ENCODE data around the gene CCDC81. TPM values are rescaled to one million over a fixed set of nuclear protein-coding genes. Genes with fewer than 3 reads are reported as not detected.

The CCDC81 gene
- total and polyA plus RNA-seq, 8 donors: 0.28 to 3.3 (median 0.89) TPM; not detected in 4

GRCh38 chr11:86377972-86378371 lies 3.3 kb downstream of the CCDC81 start:
- intact Hi-C loops (cut with DNase I; ENCODE audit: low total_unique reads): no loop called here
- no peak overlapping the region for H3K27ac ChIP-seq
- no peaks in the 10 kb centered on the region for H3K9me3 ChIP-seq
- no peak overlapping the region for H3K4me3 ChIP-seq
- no peak for DNase-seq
- TF ChIP-seq EP300 (IDR thresholded peaks at IDR 0.05): no peak
- TF ChIP-seq POLR2AphosphoS5 (IDR thresholded peaks at IDR 0.05): no peak
- TF ChIP-seq CTCF (IDR thresholded peaks at IDR 0.05): no peak
- H3K36me3 ChIP-seq: no peaks in the 10 kb centered on the region
- H3K27me3 ChIP-seq: peaks cover 0 to 4% (median 0%) of the 10 kb centered on the region in 3 donors
- H3K4me1 ChIP-seq: peaks cover 0 to 7% (median 0%) of the 10 kb centered on the region in 4 donors

- H3K36me3 ChIP-seq: no peaks in the 10 kb centered on the region
- H3K27ac ChIP-seq: no peak overlapping the region
- intact Hi-C loops (cut with DNase I; ENCODE audit: low total_unique reads): no loop called here
- H3K9me3 ChIP-seq: no peaks in the 10 kb centered on the region
- no peaks in the 10 kb centered on the region for H3K4me1 ChIP-seq
- 90 to 97% (median 93%) methylated on average over 2 of the region's 2 CpGs for WGBS, 5 donors
- DNase-seq: no peak
- H3K4me3 ChIP-seq: no peak overlapping the region
- no peaks in the 10 kb centered on the region for H3K27me3 ChIP-seq
- no peak for TF ChIP-seq EP300 (IDR thresholded peaks at IDR 0.05)
- no peak for TF ChIP-seq CTCF (IDR thresholded peaks at IDR 0.05)
- TF ChIP-seq POLR2A (IDR thresholded peaks at IDR 0.05): no peak
- TF ChIP-seq POLR2AphosphoS5 (IDR thresholded peaks at IDR 0.05): no peak
Observed at GRCh38 chr11:86380295-86381059, 5.8 kb downstream of the CCDC81 start.

DNA sequence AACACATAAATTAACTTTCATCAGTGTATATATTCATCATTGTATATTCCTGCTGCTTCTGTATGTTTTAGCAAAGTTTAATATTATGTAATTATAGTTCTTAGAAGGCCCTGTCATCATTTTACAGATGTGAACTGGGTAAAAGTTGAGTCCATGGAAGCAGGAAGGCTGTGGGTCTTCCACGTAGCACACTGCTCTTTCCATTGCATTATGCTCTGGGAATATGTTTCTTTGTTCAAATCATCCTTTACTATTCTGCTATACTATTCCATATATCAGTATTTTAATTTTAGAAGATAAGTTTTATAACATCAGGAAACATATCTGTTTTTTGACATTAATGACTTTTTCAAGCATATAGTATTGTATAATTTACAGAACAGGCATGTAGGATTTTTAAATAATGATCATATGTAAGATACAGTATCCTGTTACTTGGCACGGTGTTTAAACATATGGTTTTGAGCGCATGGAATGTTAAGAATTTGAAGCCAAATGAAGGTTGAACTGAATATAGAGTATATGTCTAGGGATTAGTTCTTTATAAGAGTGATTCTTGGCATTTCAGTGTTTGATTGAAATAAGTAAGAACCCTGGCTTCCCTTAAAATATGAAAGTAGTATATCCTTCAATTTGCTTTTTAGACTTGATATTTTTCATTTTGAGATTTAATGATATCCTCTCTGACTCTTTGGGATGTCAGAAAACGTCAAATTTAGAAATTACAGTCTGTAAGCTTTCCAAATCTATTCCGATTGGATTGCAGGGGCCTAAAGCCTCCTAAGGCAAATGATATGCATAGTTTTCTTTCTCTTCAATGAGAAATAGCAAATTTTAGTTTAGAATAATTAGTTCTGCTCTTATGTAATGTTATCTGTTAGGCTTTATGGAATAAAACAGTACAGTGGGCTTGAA lies 8.6 kb downstream of the CCDC81 start:
- no peaks in the 10 kb centered on the region for H3K9me3 ChIP-seq
- no peak overlapping the region for H3K27ac ChIP-seq
- 84 to 90% (median 87%) methylated on average over 5 of the region's 5 CpGs for WGBS, 5 donors
- H3K27me3 ChIP-seq: no peaks in the 10 kb centered on the region
- DNase-seq: no peak
- intact Hi-C loops (cut with DNase I; ENCODE audit: low total_unique reads): no loop called here
- H3K36me3 ChIP-seq: no peaks in the 10 kb centered on the region
- no peak for TF ChIP-seq CTCF (IDR thresholded peaks at IDR 0.05)
- TF ChIP-seq POLR2AphosphoS5 (IDR thresholded peaks at IDR 0.05): no peak
- TF ChIP-seq POLR2A (IDR thresholded peaks at IDR 0.05): no peak
- no peak for TF ChIP-seq EP300 (IDR thresholded peaks at IDR 0.05)
- H3K4me3 ChIP-seq: no peak overlapping the region
- no peaks in the 10 kb centered on the region for H3K4me1 ChIP-seq

- TF ChIP-seq POLR2A (IDR thresholded peaks at IDR 0.05) (no peak), CTCF (IDR thresholded peaks at IDR 0.05) (no peak), EP300 (IDR thresholded peaks at IDR 0.05) (no peak), POLR2AphosphoS5 (IDR thresholded peaks at IDR 0.05) (no peak)
- WGBS, 5 donors: 90 to 98% (median 93%) methylated on average over 2 of the region's 2 CpGs
- DNase-seq: no peak
- Histone ChIP-seq H3K4me1 (no peaks in the 10 kb centered on the region), H3K27ac (no peak overlapping the region), H3K36me3 (no peaks in the 10 kb centered on the region), H3K9me3 (no peaks in the 10 kb centered on the region), H3K4me3 (no peak overlapping the region), H3K27me3 (no peaks in the 10 kb centered on the region)
- intact Hi-C loops (cut with DNase I; ENCODE audit: low total_unique reads): no loop called here
Observed at GRCh38 chr11:86386283-86386682, 11.6 kb downstream of the CCDC81 start.
